Measurements from ENCODE around the gene TNNI2.

- TF ChIP-seq POLR2A (IDR thresholded peaks at IDR 0.05), result no peak
- peak in 1 of 3 donors; percentile 14 for TF ChIP-seq CTCF (IDR thresholded peaks at IDR 0.05)
- no peak for TF ChIP-seq EP300 (IDR thresholded peaks at IDR 0.05)
Observed at GRCh38 chr11:1876361-1877063, 37.7 kb downstream of the TNNI2 start.
